ENCODE data around the gene KRT33B.

KRT33B gene

GRCh38 chr17:41366070-41366469, 3.5 kb downstream of the KRT33B start:
- TF ChIP-seq ZFP3 (CRISPR knock-in tag; IDR thresholded peaks at IDR 0.05) (no peak), ZNF8 (CRISPR knock-in tag; IDR thresholded peaks at IDR 0.05) (no peak), POU6F1 (CRISPR knock-in tag; IDR thresholded peaks at IDR 0.05; ENCODE audit: borderline replicate concordance, low read depth) (no peak)
- no peak for ATAC-seq

GRCh38 chr17:41363881-41364280, 5.7 kb downstream of the KRT33B start:
- ATAC-seq: no peak
- TF ChIP-seq OSR1 (CRISPR knock-in tag; IDR thresholded peaks at IDR 0.05): no peak
- no peak for TF ChIP-seq PPARA (CRISPR knock-in tag; IDR thresholded peaks at IDR 0.05; ENCODE audit: borderline replicate concordance)
- no peak for TF ChIP-seq POU6F1 (CRISPR knock-in tag; IDR thresholded peaks at IDR 0.05; ENCODE audit: borderline replicate concordance, low read depth)
- TF ChIP-seq ZC3H10 (CRISPR knock-in tag; IDR thresholded peaks at IDR 0.05): no peak
- no peak for TF ChIP-seq CREB5 (CRISPR knock-in tag; IDR thresholded peaks at IDR 0.05; ENCODE audit: low read depth)
- no peak for TF ChIP-seq PATZ1 (CRISPR knock-in tag; IDR thresholded peaks at IDR 0.05; ENCODE audit: borderline replicate concordance)
- TF ChIP-seq ESRRG (CRISPR knock-in tag; IDR thresholded peaks at IDR 0.05): no peak
- TF ChIP-seq ISL1 (CRISPR knock-in tag; IDR thresholded peaks at IDR 0.05): no peak
- no peak for TF ChIP-seq ZFP30 (CRISPR knock-in tag; IDR thresholded peaks at IDR 0.05)
- TF ChIP-seq SNAI2 (CRISPR knock-in tag; IDR thresholded peaks at IDR 0.05): no peak
- no peak for TF ChIP-seq TOX (CRISPR knock-in tag; IDR thresholded peaks at IDR 0.05; ENCODE audit: borderline replicate concordance)
- no peak for TF ChIP-seq ZNF8 (CRISPR knock-in tag; IDR thresholded peaks at IDR 0.05)
- TF ChIP-seq BACH2 (CRISPR knock-in tag; IDR thresholded peaks at IDR 0.05; ENCODE audit: borderline replicate concordance): no peak
- no peak for TF ChIP-seq RARB (CRISPR knock-in tag; IDR thresholded peaks at IDR 0.05)
- TF ChIP-seq ZFP3 (CRISPR knock-in tag; IDR thresholded peaks at IDR 0.05): no peak

GRCh38 chr17:41360296-41360995, 9.2 kb downstream of the KRT33B start:
- ATAC-seq: no peak
- TF ChIP-seq OSR1 (CRISPR knock-in tag; IDR thresholded peaks at IDR 0.05): no peak
- no peak for TF ChIP-seq ARNTL (CRISPR knock-in tag; IDR thresholded peaks at IDR 0.05; ENCODE audit: borderline replicate concordance, low read depth)
- no peak for TF ChIP-seq CSDC2 (CRISPR knock-in tag; IDR thresholded peaks at IDR 0.05)
- no peak for TF ChIP-seq ZFP3 (CRISPR knock-in tag; IDR thresholded peaks at IDR 0.05)
- TF ChIP-seq PATZ1 (CRISPR knock-in tag; IDR thresholded peaks at IDR 0.05; ENCODE audit: borderline replicate concordance): no peak
- TF ChIP-seq RARB (CRISPR knock-in tag; IDR thresholded peaks at IDR 0.05): no peak
- no peak for TF ChIP-seq BACH2 (CRISPR knock-in tag; IDR thresholded peaks at IDR 0.05; ENCODE audit: borderline replicate concordance)

GRCh38 chr17:41354536-41354935, 15.1 kb downstream of the KRT33B start:
- no peak for ATAC-seq
- no peak for TF ChIP-seq ZNF70 (CRISPR knock-in tag; IDR thresholded peaks at IDR 0.05)
- TF ChIP-seq ISL1 (CRISPR knock-in tag; IDR thresholded peaks at IDR 0.05): no peak
- no peak for TF ChIP-seq ZFP30 (CRISPR knock-in tag; IDR thresholded peaks at IDR 0.05)
- no peak for TF ChIP-seq CREB5 (CRISPR knock-in tag; IDR thresholded peaks at IDR 0.05; ENCODE audit: low read depth)
- TF ChIP-seq ZFP3 (CRISPR knock-in tag; IDR thresholded peaks at IDR 0.05): no peak
- no peak for TF ChIP-seq GLIS3 (CRISPR knock-in tag; IDR thresholded peaks at IDR 0.05)
- no peak for TF ChIP-seq ZC3H10 (CRISPR knock-in tag; IDR thresholded peaks at IDR 0.05)
- no peak for TF ChIP-seq TCF4 (CRISPR knock-in tag; IDR thresholded peaks at IDR 0.05; ENCODE audit: borderline replicate concordance)
- TF ChIP-seq POU6F1 (CRISPR knock-in tag; IDR thresholded peaks at IDR 0.05; ENCODE audit: borderline replicate concordance, low read depth): no peak
- TF ChIP-seq ARNTL (CRISPR knock-in tag; IDR thresholded peaks at IDR 0.05; ENCODE audit: borderline replicate concordance, low read depth): no peak

Data from SK-N-SH treated with all-trans-retinoic acid at 6 μM for 48 hours (cell line).